OCI-LY3 (cell line): ENCODE measurements around the gene MRPL58.
"Not testable (repeated sequence)": the region's sequence is repeated elsewhere in the genome, so short reads cannot be mapped to it uniquely, and the experiment has no call there.

Experiments used
- H2AFZ ChIP-seq: fragments of 200-600, 300-600 bp; shearing (Covaris generic); 2 replicates; pipeline ENCODE4 v1.6.0; 2014; ENCODE audit warnings: antibody characterized with exemption, low read depth, low read length
- H3K27ac ChIP-seq: fragments of 200-600, 300-600 bp; sonication (generic); 2 replicates; pipeline ENCODE4 v1.5.1; 2014; ENCODE audit warnings: mild to moderate bottlenecking, low read length, moderate library complexity, mixed read lengths
- H3K27me3 ChIP-seq: fragments of 200-600, 300-600 bp; sonication (generic); 2 replicates; pipeline ENCODE4 v1.6.1; 2014; ENCODE audit warnings: low read depth, low read length, mixed read lengths
- H3K36me3 ChIP-seq: fragments of 200-600, 300-600 bp; sonication (generic); replicated peaks from 2 replicates; pipeline ENCODE3; 2014; ENCODE audit warnings: low read depth, low read length, mixed read lengths
- H3K4me1 ChIP-seq: fragments of 300-600, 200-600 bp; sonication (generic); 2 replicates; pipeline ENCODE4 v1.6.1; 2014; ENCODE audit warnings: low read length, mixed read lengths
- H3K4me2 ChIP-seq: fragments of 200-600, 300-600 bp; sonication (generic); 2 replicates; pipeline ENCODE4 v1.6.1; 2014; ENCODE audit warnings: low read length, mixed read lengths
- H3K4me3 ChIP-seq: fragments of 300-600, 200-600 bp; sonication (generic); 2 replicates; pipeline ENCODE4 v1.5.1; 2014; ENCODE audit warnings: antibody characterized with exemption, mild to moderate bottlenecking, low read length, moderate library complexity
- H3K79me2 ChIP-seq: fragments of 300-600, 200-600 bp; shearing (Covaris generic); 2 replicates; pipeline ENCODE4 v1.6.1; 2014; ENCODE audit warnings: mild to moderate bottlenecking, low read length, mixed read lengths
- H3K9ac ChIP-seq: fragments of 300-600, 200-600 bp; shearing (Covaris generic); 2 replicates; pipeline ENCODE4 v1.6.0; 2014; ENCODE audit warnings: mild to moderate bottlenecking, low read length, moderate library complexity
- H3K9me3 ChIP-seq: fragments of 200-600, 300-600 bp; shearing (Covaris generic); 2 replicates; pipeline ENCODE4 v1.6.1; 2014; ENCODE audit warnings: low read length, mixed read lengths; ENCODE audit not compliant: insufficient read depth
- H4K20me1 ChIP-seq: fragments of 200-600, 300-600 bp; sonication (generic); 2 replicates; pipeline ENCODE4 v1.6.1; 2016; ENCODE audit warnings: low read length, mixed read lengths; ENCODE audit not compliant: insufficient read depth
- EZH2phosphoT487 ChIP-seq: fragments of 200-600 bp; shearing (Covaris generic); IDR thresholded peaks from 2 replicates; pipeline ENCODE4 v1.6.1; 2018; ENCODE audit warnings: antibody characterized with exemption, mixed run types, low read depth
- TF ChIP-seq, protein P1 (sequence below): fragments of 200-600, 300-600 bp; sonication (generic); IDR thresholded peaks from 2 replicates; pipeline ENCODE4 v1.5.1; 2014; ENCODE audit warnings: antibody characterized with exemption, low read length, low read depth

The MRPL58 gene

DNA sequence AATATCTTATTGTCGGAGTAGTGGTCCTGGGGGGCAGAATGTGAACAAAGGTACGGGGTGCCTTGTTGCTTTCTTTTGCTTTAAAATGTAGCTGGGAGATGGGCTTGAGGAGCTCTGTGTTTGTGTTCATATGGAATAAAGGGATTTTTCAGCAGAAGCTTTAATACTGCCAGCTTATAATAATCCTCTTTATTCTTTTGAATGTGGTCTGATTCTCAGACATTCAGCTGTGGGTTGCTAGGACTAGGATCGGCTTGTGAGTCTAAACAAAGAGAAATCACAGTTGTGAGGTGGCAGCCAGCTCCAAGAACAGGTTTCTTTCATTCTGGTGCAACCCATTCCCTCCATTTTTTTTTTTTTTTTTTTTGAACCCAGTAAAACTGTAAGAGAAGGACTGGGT lies 7.2 kb downstream of the MRPL58 start:
- Histone ChIP-seq H4K20me1 (no peaks in the 10 kb centered on the region), H3K4me3 (no peak overlapping the region), H3K9me3 (no peaks in the 10 kb centered on the region), H3K4me1 (no peaks in the 10 kb centered on the region), H2AFZ (no peak overlapping the region), H3K9ac (no peak overlapping the region), H3K4me2 (no peak overlapping the region), H3K27me3 (no peaks in the 10 kb centered on the region), H3K27ac (no peak overlapping the region), H3K79me2 (peaks cover 12% of the 10 kb centered on the region), H3K36me3 (peaks cover 35% of the 10 kb centered on the region)
- TF ChIP-seq, protein P1, sequence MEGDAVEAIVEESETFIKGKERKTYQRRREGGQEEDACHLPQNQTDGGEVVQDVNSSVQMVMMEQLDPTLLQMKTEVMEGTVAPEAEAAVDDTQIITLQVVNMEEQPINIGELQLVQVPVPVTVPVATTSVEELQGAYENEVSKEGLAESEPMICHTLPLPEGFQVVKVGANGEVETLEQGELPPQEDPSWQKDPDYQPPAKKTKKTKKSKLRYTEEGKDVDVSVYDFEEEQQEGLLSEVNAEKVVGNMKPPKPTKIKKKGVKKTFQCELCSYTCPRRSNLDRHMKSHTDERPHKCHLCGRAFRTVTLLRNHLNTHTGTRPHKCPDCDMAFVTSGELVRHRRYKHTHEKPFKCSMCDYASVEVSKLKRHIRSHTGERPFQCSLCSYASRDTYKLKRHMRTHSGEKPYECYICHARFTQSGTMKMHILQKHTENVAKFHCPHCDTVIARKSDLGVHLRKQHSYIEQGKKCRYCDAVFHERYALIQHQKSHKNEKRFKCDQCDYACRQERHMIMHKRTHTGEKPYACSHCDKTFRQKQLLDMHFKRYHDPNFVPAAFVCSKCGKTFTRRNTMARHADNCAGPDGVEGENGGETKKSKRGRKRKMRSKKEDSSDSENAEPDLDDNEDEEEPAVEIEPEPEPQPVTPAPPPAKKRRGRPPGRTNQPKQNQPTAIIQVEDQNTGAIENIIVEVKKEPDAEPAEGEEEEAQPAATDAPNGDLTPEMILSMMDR = no peak
- no peak for TF ChIP-seq EZH2phosphoT487

DNA sequence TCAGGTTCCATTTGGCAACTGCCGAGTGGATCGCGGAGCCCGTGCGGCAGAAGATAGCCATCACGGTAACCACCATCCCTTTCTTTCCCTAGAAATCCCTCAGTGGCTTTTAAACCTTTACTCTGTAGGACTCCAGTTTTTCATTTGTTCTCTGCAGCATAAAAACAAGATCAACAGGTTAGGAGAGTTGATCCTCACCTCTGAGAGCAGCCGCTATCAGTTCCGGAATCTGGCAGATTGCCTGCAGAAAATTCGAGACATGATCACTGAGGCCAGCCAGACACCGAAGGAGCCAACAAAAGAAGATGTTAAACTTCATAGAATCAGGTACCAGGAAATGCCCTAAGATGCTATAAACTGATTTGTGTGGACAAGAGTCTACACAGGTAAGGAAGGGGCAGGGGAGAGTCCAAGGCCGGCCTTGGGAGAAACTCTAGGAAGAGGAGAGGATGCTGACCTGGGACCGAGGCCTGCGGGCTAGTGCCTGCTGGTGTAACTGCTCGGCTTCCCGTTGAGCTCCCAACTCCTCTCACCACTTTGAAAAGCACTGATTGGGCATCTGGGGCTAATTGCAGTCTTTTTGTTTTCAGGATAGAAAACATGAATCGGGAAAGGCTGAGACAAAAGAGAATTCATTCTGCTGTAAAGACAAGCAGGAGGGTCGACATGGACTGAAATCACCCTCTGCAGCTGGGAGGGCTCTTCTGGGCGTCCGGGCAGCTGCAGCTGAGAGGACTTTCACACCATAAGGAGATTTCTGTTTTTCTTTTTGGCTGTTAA lies 8.1 kb downstream of the MRPL58 start:
- no peaks in the 10 kb centered on the region for H4K20me1 ChIP-seq
- H3K27ac ChIP-seq = no peak overlapping the region

DNA sequence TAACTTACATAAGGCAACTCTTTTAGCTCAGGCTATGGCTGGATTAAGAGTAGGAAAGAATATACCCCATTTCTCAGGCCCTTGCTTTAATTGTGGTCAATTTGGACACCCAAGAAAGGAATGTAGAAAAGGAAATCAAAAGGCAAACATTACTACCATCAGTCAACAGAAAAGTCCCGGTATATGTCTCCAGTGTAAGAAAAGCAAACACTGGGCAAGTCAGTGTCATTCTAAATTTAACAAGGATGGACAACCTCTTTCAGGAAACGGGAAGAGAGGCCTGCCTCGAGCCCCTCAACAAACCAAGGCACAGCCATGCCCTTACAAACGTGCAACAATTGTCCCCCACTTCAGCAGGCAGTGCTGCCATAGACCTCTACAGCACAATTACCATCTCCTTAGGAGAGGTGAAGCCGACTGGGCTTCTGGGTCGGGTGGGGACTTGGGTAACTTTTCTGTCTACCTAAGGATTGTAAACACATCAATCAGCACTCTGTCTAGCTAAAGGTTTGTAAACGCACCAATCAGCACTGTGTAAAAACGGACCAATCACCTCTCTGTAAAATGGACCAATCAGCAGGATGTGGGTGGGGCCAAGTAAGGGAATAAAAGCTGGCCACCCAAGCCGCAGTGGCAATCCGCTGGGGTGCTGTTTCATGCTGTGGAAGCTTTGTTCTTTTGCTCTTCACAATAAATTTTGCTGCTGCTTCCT lies 12.4 kb downstream of the MRPL58 start:
- Histone ChIP-seq H3K36me3 (peaks cover 19% of the 10 kb centered on the region), H2AFZ (no peak overlapping the region), H3K79me2 (no peaks in the 10 kb centered on the region), H4K20me1 (no peaks in the 10 kb centered on the region), H3K4me1 (no peaks in the 10 kb centered on the region), H3K27me3 (no peaks in the 10 kb centered on the region), H3K9me3 (no peaks in the 10 kb centered on the region), H3K4me3 (no peak overlapping the region), H3K9ac (no peak overlapping the region), H3K27ac (no peak overlapping the region), H3K4me2 (no peak overlapping the region)
- TF ChIP-seq, protein P1 = no peak
- TF ChIP-seq EZH2phosphoT487 = no peak

More for the DNA sequence above, 8.1 kb downstream of the MRPL58 start:
- Histone ChIP-seq H2AFZ (no peak overlapping the region), H3K4me3 (no peak overlapping the region), H3K9ac (no peak overlapping the region), H3K4me1 (no peaks in the 10 kb centered on the region), H3K9me3 (no peaks in the 10 kb centered on the region), H3K79me2 (peaks cover 6% of the 10 kb centered on the region; the same call in 1 of the 2 replicates), H3K27me3 (no peaks in the 10 kb centered on the region), H3K36me3 (peaks cover 38% of the 10 kb centered on the region), H3K4me2 (no peak overlapping the region)
- no peak for TF ChIP-seq EZH2phosphoT487
- TF ChIP-seq, protein P1 = no peak

DNA sequence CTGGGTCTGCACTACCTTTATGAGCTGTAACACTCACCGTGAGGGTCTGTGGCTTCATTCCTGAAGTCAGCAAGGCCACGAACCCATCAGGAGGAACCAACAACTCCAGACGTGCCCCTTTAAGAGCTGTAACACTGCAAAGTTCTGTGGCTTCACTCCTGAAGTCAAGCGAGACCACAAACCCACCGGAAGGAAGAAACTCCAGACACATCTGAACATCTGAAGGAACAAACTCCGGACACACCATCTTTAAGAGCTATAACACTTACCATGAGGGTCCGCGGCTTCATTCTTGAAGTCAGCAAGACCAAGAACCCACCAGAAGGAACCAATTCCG lies 12.9 kb downstream of the MRPL58 start:
- H3K4me2 ChIP-seq, H3K27me3 ChIP-seq: not testable (repeated sequence)

DNA sequence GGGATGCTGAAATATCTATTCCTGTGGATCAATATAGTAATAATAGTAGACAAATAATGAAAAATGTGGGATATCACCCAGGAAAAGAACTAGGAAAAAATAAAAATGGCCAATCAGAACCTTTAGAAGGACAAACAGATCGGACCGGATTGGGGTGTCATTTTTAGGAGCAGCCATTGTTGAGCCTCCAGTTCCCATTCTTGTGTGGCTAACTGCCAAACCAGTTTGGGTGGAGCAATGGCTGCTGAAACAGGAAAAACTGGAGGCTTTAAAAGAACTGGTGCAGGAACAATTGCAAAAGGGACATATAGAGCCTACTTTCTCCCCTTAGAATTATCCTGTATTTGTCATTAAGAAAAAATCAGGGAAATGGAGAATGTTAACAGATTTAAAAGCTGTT lies 14.2 kb downstream of the MRPL58 start:
- not testable (repeated sequence) for H3K4me2 ChIP-seq, H2AFZ ChIP-seq, H3K79me2 ChIP-seq, H3K27me3 ChIP-seq, H3K9ac ChIP-seq, H3K9me3 ChIP-seq, H3K36me3 ChIP-seq, H3K27ac ChIP-seq, H4K20me1 ChIP-seq, H3K4me1 ChIP-seq, H3K4me3 ChIP-seq

More for the DNA sequence above, 12.9 kb downstream of the MRPL58 start:
- H3K27ac ChIP-seq, H4K20me1 ChIP-seq, H2AFZ ChIP-seq, H3K79me2 ChIP-seq, H3K4me3 ChIP-seq, H3K4me1 ChIP-seq, H3K9me3 ChIP-seq, H3K9ac ChIP-seq: not testable (repeated sequence)
- H3K36me3 ChIP-seq = peaks cover 18% of the 10 kb centered on the region
